ENCODE results near the gene TMEM81. TPM values are rescaled to one million over a fixed set of nuclear protein-coding genes. Genes with fewer than 3 reads are reported as not detected.
A peak's percentile ranks its signal among the peaks of the same experiment; 100 is the strongest.

The TMEM81 gene
- total RNA-seq, 2 donors from 2014 or later = 4.9 to 6.2 TPM

DNA sequence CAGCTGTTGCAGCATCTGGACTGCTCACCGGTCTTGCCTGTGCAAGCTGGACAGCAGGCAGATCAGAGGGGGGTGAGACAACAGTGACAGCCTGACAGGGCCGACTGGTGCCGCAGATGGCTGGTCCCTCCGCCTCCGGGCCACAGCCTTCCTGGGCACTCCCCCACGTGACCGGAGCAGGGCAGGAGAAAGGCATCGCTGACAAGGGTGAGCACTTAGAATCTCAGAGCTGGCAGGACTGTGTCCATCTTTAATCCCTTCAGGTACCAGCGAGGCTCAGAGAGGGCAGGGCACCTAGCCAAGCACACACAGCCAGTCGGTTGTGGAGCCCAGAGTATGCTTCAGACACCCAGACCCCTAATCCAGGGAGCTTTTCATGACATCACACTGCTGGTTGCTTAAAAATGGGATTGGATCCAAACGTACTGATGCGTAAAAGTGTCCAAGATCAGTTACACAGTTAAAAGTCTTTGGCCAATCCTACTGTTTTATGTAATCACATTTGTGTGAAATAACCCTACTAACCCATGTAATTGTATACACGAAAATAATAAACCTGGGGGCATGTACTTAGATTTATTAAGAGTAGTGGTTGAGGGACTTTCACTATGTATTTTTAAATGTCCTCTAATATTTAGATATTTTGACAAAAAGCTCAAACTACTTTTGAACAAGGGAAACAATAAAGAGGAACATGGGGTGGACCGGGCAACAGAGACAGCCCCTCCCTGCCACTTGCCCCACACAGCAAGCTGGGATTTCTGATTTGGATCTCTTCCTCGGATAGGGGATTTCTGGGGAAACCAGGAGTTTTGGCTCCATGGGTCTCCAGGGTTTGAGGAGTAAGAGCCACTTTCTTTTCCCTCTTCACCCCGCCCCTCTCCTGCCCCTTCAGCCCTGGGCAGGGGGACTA is 42.0 kb downstream of the TMEM81 start:
- WGBS, 2 experiments (ENCODE audit: insufficient coverage in 1 of 2, insufficient read length in 1 of 2) = 74 to 85% methylated on average over 12 to 15 of the region's 16 CpGs

DNA sequence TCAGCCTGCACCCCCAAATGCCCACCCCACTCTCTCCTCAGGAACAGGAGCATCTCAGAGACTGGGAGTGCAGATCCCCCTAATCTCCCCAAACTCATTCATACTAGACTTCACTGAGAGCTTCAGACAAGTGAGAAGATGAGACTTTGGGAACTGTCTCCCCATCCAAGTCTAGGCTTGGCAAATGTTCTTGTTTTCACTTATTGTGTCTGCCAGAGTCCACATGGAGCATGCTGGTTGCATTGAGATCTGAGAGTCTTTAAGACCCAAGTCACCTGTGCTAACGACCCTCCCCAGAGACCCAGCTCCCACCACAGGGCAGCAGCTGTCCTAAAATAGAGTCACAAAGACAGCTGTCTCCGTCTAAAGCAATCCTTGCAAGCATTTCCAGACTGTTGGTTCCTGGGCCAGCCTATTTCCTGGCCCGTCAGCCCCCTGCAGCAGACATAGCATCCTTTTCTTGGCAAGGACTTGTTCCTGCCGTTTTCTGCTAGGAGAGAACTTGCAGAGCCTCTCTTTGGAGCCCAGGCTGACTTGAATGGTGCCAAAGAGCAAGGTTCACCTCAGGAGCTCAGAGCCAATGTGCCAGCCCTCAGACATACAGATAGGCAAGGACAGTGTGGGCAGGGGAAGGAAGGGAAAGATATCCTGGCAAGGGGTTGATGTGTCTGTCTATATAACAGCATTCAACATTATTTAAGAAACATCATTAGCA is 43.1 kb downstream of the TMEM81 start:
- Histone ChIP-seq H3K27me3 (ENCODE audit: control insufficient read depth, insufficient read depth, low read length, poor library complexity, severe bottlenecking) (peaks cover 73% of the 10 kb centered on the region), H3K27ac (ENCODE audit: low read depth, low read length) (no peak overlapping the region), H3K36me3 (ENCODE audit: control insufficient read depth, insufficient read depth, low read length) (no peaks in the 10 kb centered on the region), H3K9ac (ENCODE audit: extremely low read depth, low read length, poor library complexity, severe bottlenecking) (no peak overlapping the region), H3K4me1 (ENCODE audit: control insufficient read depth, insufficient read depth, low read length) (no peaks in the 10 kb centered on the region), H3K9me3 (ENCODE audit: control insufficient read depth, low read length) (no peaks in the 10 kb centered on the region), H3K4me3 (ENCODE audit: low read length) (no peak overlapping the region)
- H3K27ac Mint-ChIP-seq = no peak overlapping the region
- H3K36me3 Mint-ChIP-seq (ENCODE audit: low read depth) = no peaks in the 10 kb centered on the region
- H3K27me3 Mint-ChIP-seq (ENCODE audit: insufficient read depth) = peaks cover 85% of the 10 kb centered on the region
- H3K4me1 Mint-ChIP-seq = no peaks in the 10 kb centered on the region
- no peak for DNase-seq
- WGBS, 2 experiments (ENCODE audit: insufficient coverage in 1 of 2, insufficient read length in 1 of 2) = 73 to 81% methylated on average over 4 of the region's 4 CpGs
- H3K4me3 Mint-ChIP-seq = no peak overlapping the region
- H3K9me3 Mint-ChIP-seq = no peaks in the 10 kb centered on the region
- TF ChIP-seq, protein P1, sequence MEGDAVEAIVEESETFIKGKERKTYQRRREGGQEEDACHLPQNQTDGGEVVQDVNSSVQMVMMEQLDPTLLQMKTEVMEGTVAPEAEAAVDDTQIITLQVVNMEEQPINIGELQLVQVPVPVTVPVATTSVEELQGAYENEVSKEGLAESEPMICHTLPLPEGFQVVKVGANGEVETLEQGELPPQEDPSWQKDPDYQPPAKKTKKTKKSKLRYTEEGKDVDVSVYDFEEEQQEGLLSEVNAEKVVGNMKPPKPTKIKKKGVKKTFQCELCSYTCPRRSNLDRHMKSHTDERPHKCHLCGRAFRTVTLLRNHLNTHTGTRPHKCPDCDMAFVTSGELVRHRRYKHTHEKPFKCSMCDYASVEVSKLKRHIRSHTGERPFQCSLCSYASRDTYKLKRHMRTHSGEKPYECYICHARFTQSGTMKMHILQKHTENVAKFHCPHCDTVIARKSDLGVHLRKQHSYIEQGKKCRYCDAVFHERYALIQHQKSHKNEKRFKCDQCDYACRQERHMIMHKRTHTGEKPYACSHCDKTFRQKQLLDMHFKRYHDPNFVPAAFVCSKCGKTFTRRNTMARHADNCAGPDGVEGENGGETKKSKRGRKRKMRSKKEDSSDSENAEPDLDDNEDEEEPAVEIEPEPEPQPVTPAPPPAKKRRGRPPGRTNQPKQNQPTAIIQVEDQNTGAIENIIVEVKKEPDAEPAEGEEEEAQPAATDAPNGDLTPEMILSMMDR (conservative IDR thresholded peaks at IDR 0.05) = no peak

More for the DNA sequence above, 42.0 kb downstream of the TMEM81 start:
- peak overlapping the region; percentile 18 for H3K27ac ChIP-seq (ENCODE audit: low read depth, low read length)
- H3K27me3 Mint-ChIP-seq (ENCODE audit: insufficient read depth) = peaks cover 88% of the 10 kb centered on the region
- no peaks in the 10 kb centered on the region for H3K4me1 ChIP-seq (ENCODE audit: control insufficient read depth, insufficient read depth, low read length)
- H3K27me3 ChIP-seq (ENCODE audit: control insufficient read depth, insufficient read depth, low read length, poor library complexity, severe bottlenecking) = peaks cover 84% of the 10 kb centered on the region
- no peaks in the 10 kb centered on the region for H3K36me3 Mint-ChIP-seq (ENCODE audit: low read depth)
- H3K9ac ChIP-seq (ENCODE audit: extremely low read depth, low read length, poor library complexity, severe bottlenecking) = no peak overlapping the region
- no peaks in the 10 kb centered on the region for H3K36me3 ChIP-seq (ENCODE audit: control insufficient read depth, insufficient read depth, low read length)
- no peaks in the 10 kb centered on the region for H3K4me1 Mint-ChIP-seq
- H3K4me3 ChIP-seq (ENCODE audit: low read length) = no peak overlapping the region
- no peak overlapping the region for H3K4me3 Mint-ChIP-seq
- H3K27ac Mint-ChIP-seq = no peak overlapping the region
- no peaks in the 10 kb centered on the region for H3K9me3 Mint-ChIP-seq
- no peak for DNase-seq
- H3K9me3 ChIP-seq (ENCODE audit: control insufficient read depth, low read length) = no peaks in the 10 kb centered on the region
- TF ChIP-seq, protein P1 (conservative IDR thresholded peaks at IDR 0.05) = no peak

- DNase-seq = no peak
- no peak overlapping the region for H3K9ac ChIP-seq (ENCODE audit: extremely low read depth, low read length, poor library complexity, severe bottlenecking)
These were observed 46.0 kb downstream of the TMEM81 start for GRCh38 chr1:205038132-205038786.

More at GRCh38 chr1:205038132-205038786, 46.0 kb downstream of the TMEM81 start:
- H3K9me3 ChIP-seq (ENCODE audit: control insufficient read depth, low read length) = no peaks in the 10 kb centered on the region
- H3K4me3 Mint-ChIP-seq = no peak overlapping the region
- H3K4me1 Mint-ChIP-seq = no peaks in the 10 kb centered on the region
- TF ChIP-seq, protein P1 (conservative IDR thresholded peaks at IDR 0.05) = no peak
- H3K4me1 ChIP-seq (ENCODE audit: control insufficient read depth, insufficient read depth, low read length) = peaks cover 2% of the 10 kb centered on the region
- no peaks in the 10 kb centered on the region for H3K36me3 Mint-ChIP-seq (ENCODE audit: low read depth)
- no peak overlapping the region for H3K27ac Mint-ChIP-seq
- WGBS, 2 experiments (ENCODE audit: insufficient coverage in 1 of 2, insufficient read length in 1 of 2) = 88 to 98% methylated on average over 4 to 6 of the region's 6 CpGs
- peaks cover 44% of the 10 kb centered on the region for H3K27me3 ChIP-seq (ENCODE audit: control insufficient read depth, insufficient read depth, low read length, poor library complexity, severe bottlenecking)
- H3K27me3 Mint-ChIP-seq (ENCODE audit: insufficient read depth) = peaks cover 59% of the 10 kb centered on the region
- no peak overlapping the region for H3K27ac ChIP-seq (ENCODE audit: low read depth, low read length)
- H3K4me3 ChIP-seq (ENCODE audit: low read length) = no peak overlapping the region
- no peaks in the 10 kb centered on the region for H3K9me3 Mint-ChIP-seq
- no peaks in the 10 kb centered on the region for H3K36me3 ChIP-seq (ENCODE audit: control insufficient read depth, insufficient read depth, low read length)

Data from endodermal cell (in vitro differentiated cells).